SK-N-MC (cell line): ENCODE data around the gene LRIG2.
"Not testable (repeated sequence)": the region's sequence is repeated elsewhere in the genome, so short reads cannot be mapped to it uniquely, and the experiment has no call there.

Source experiments
- EZH2 ChIP-seq: fragments of 200-600 bp; sonication (generic); IDR thresholded peaks from one replicate; pipeline ENCODE4 v1.6.1; 2017; ENCODE audit warnings: antibody characterized with exemption
- POLR2AphosphoS5 ChIP-seq: IDR thresholded peaks from 2 replicates; pipeline ENCODE4 v1.6.1; 2012; ENCODE audit warnings: mild to moderate bottlenecking, low read depth, low read length, borderline replicate concordance

GRCh38 chr1:113150494-113150893, 77.5 kb downstream of the LRIG2 start:
- not testable (repeated sequence) for TF ChIP-seq EZH2, POLR2AphosphoS5
